Kidney (tissue), 14 donors: ENCODE measurements around the gene SEMA5A. TPM values are rescaled to one million over a fixed set of nuclear protein-coding genes. Genes with fewer than 3 reads are reported as not detected.

Experiments
- DNase-seq, 5 donors: peaks; one replicate each; pipeline ENCODE4 v3.0.0-alpha.2; 2013 to 2020
- FAIRE-seq: peaks from 2 replicates; lab custom pipeline; 2012; peaks lifted over from hg19 to GRCh38; lab: Jason Lieb, UNC
- H3K27ac ChIP-seq, 2 donors: one replicate each; pipeline ENCODE4 v1.7.0; 2013; ENCODE audit warnings: low read depth in 2 of 2, low read length in 2 of 2, inconsistent platforms in 1 of 2
- H3K27me3 ChIP-seq: one replicate; pipeline ENCODE4 v1.7.1; 2013; ENCODE audit warnings: low read length, inconsistent platforms; ENCODE audit not compliant: control insufficient read depth, insufficient read depth
- H3K36me3 ChIP-seq, 3 donors: one replicate each; pipeline versions ENCODE4 v1.7.0 to v1.7.1; 2013; ENCODE audit warnings: low read length in 3 of 3, control low read depth in 1 of 3, inconsistent platforms in 1 of 3; ENCODE audit not compliant: insufficient read depth in 3 of 3, control insufficient read depth in 2 of 3
- H3K4me1 ChIP-seq, 3 donors: one replicate each; pipeline versions ENCODE4 v1.7.0 to v1.7.1; 2013; ENCODE audit warnings: low read length in 3 of 3, inconsistent platforms in 1 of 3, low read depth in 1 of 3; ENCODE audit not compliant: control insufficient read depth in 2 of 3, insufficient read depth in 2 of 3
- H3K4me3 ChIP-seq, 3 donors: one replicate each; pipeline versions ENCODE4 v1.7.0 to v1.8.1; 2013; ENCODE audit warnings: low read length in 3 of 3, control low read depth in 1 of 3, inconsistent platforms in 1 of 3
- H3K9ac ChIP-seq, 3 donors: one replicate each; pipeline versions ENCODE4 v1.7.0 to v1.7.1; 2013; ENCODE audit warnings: low read length in 3 of 3, control low read depth in 1 of 3, inconsistent platforms in 1 of 3
- H3K9me3 ChIP-seq, 3 donors: one replicate each; pipeline versions ENCODE4 v1.7.0 to v1.7.1; 2013; ENCODE audit warnings: low read length in 3 of 3, control low read depth in 1 of 3, inconsistent platforms in 1 of 3; ENCODE audit not compliant: control insufficient read depth in 2 of 3, insufficient read depth in 1 of 3
- CTCF ChIP-seq: IDR thresholded peaks from 3 replicates; pipeline ENCODE4 v1.5.1; 2012; ENCODE audit warnings: mild to moderate bottlenecking, moderate library complexity, borderline replicate concordance; ENCODE audit not compliant: insufficient read depth; ENCODE audit errors: extremely low read depth
- intact Hi-C: fragments of 100-400 bp; cut with DNase I; formaldehyde crosslinking; loops from one replicate; pipeline ENCODE4 v1.11.1; 2022
- polyA plus RNA-seq: library from polyadenylated mRNA; stranded (reverse); fragments of 350-450 nt; fragmentation: Illumina TruSeq; extraction: RNeasy Lipid Tissue Mini Kit (QIAGEN cat#74804); gene quantifications from one replicate; pipeline ENCODE4 v1.2.3, GENCODE V29; 2014; ENCODE audit warnings: low read depth, low replicate concordance; ENCODE audit not compliant: insufficient read depth
- total RNA-seq: library from RNA; stranded (reverse); fragmentation: NEBNext Ultra II Directional; extraction: Animal tissue kit (Norgen Biotek cat#: 25700); gene quantifications from one replicate; pipeline ENCODE4 v1.2.1, GENCODE V29; 2021
- donor health status: control.
- donor health status: control.
- donor health status: control.
- donor health status: control.
- donor health status: control.
- donor health status: DM: yes; HTN: yes; CAD: no.
- donor health status: Normal renal cell carcinoma (clear cell type).

The SEMA5A gene
- total and polyA plus RNA-seq, 2 donors from 2014 or later, result 7.9 to 23.3 TPM

- H3K4me1 ChIP-seq, result no peaks in the 10 kb centered on the region
- no peak for FAIRE-seq
- H3K9ac ChIP-seq, result no peak overlapping the region
- no peak for TF ChIP-seq CTCF
- no peaks in the 10 kb centered on the region for H3K36me3 ChIP-seq
- no peak overlapping the region for H3K27ac ChIP-seq
- H3K9me3 ChIP-seq, result no peaks in the 10 kb centered on the region
- no peak overlapping the region for H3K4me3 ChIP-seq
- no peak for DNase-seq
- no peaks in the 10 kb centered on the region for H3K27me3 ChIP-seq
- intact Hi-C loops, result no loop called here
Observed at GRCh38 chr5:9035346-9035745, 510.5 kb downstream of the SEMA5A start.

GRCh38 chr5:9034649-9035048 is 511.2 kb downstream of the SEMA5A start:
- H3K9ac ChIP-seq, result no peak overlapping the region
- H3K36me3 ChIP-seq, result no peaks in the 10 kb centered on the region

GRCh38 chr5:9033524-9033923 is 512.4 kb downstream of the SEMA5A start:
- Histone ChIP-seq H3K9ac (no peak overlapping the region), H3K4me3 (no peak overlapping the region), H3K4me1 (no peaks in the 10 kb centered on the region), H3K27me3 (no peaks in the 10 kb centered on the region), H3K27ac (no peak overlapping the region), H3K36me3 (no peaks in the 10 kb centered on the region), H3K9me3 (no peaks in the 10 kb centered on the region)
- no peak for DNase-seq
- FAIRE-seq, result no peak
- intact Hi-C loops, result no loop called here
- no peak for TF ChIP-seq CTCF

More at GRCh38 chr5:9034649-9035048, 511.2 kb downstream of the SEMA5A start:
- no peak for FAIRE-seq
- TF ChIP-seq CTCF, result no peak
- H3K27me3 ChIP-seq, result no peaks in the 10 kb centered on the region
- DNase-seq, result no peak
- H3K27ac ChIP-seq, result no peak overlapping the region
- no peaks in the 10 kb centered on the region for H3K4me1 ChIP-seq
- no peaks in the 10 kb centered on the region for H3K9me3 ChIP-seq
- intact Hi-C loops, result no loop called here
- H3K4me3 ChIP-seq, result no peak overlapping the region

- H3K4me1 ChIP-seq, result no peaks in the 10 kb centered on the region
- H3K36me3 ChIP-seq, result no peaks in the 10 kb centered on the region
- H3K9me3 ChIP-seq, result peaks cover 0 to 4% (median 0%) of the 10 kb centered on the region in 3 donors
- no peak overlapping the region for H3K9ac ChIP-seq
- intact Hi-C loops, result no loop called here
- H3K27me3 ChIP-seq, result no peaks in the 10 kb centered on the region
- no peak for FAIRE-seq
- no peak overlapping the region for H3K4me3 ChIP-seq
- DNase-seq, result no peak
- no peak for TF ChIP-seq CTCF
- H3K27ac ChIP-seq, result no peak overlapping the region
Observed at GRCh38 chr5:9025942-9026341, 519.9 kb downstream of the SEMA5A start.
